Activated T-helper 1 cell treated with anti-CD3 and anti-CD28 coated beads, Interleukin-12 subunit alpha, Interleukin-12 subunit beta, Interleukin-2, Interleukin-4 antibody, amounts not matched to agents 30 ng/mL and 10 ng/mL and 1 ng/mL, durations not matched to agents 14 hours and 24 hours and 36 hours (primary cell): ENCODE data around the gene SCT. TPM values are rescaled to one million over a fixed set of nuclear protein-coding genes. Genes with fewer than 3 reads are reported as not detected.

Experiments used
- DNase-seq: peaks from one replicate; pipeline ENCODE4 v3.0.0; 2021; ENCODE audit warnings: low spot score
- H3K27ac Mint-ChIP-seq: one replicate; pipeline ENCODE4 v1.8.0; 2021; ENCODE audit warnings: mild to moderate bottlenecking, mixed read lengths
- H3K27me3 Mint-ChIP-seq: one replicate; pipeline ENCODE4 v1.8.0; 2022; ENCODE audit warnings: mild to moderate bottlenecking, moderate library complexity, mixed read lengths; ENCODE audit not compliant: insufficient read depth
- H3K36me3 Mint-ChIP-seq: one replicate; pipeline ENCODE4 v1.8.0; 2021; ENCODE audit warnings: low read depth, mixed read lengths
- H3K4me1 Mint-ChIP-seq: one replicate; pipeline ENCODE4 v1.8.0; 2021; ENCODE audit warnings: low read depth, mixed read lengths
- H3K4me3 Mint-ChIP-seq: one replicate; pipeline ENCODE4 v1.8.0; 2021; ENCODE audit warnings: mild to moderate bottlenecking, moderate library complexity, mixed read lengths
- H3K9me3 Mint-ChIP-seq: one replicate; pipeline ENCODE4 v1.8.0; 2021; ENCODE audit warnings: mixed read lengths
- intact Hi-C: fragments of 100-400 bp; cut with micrococcal nuclease; formaldehyde crosslinking; loops from one replicate; pipeline ENCODE4 v1.15.1; 2024
- total RNA-seq: library from RNA; stranded (reverse); gene quantifications from 2 replicates; pipeline ENCODE4 v1.2.3, GENCODE V29; 2022

The SCT gene
- total RNA-seq, 1 donor from 2014 or later = not detected

GRCh38 chr11:592918-593317 is 34.1 kb downstream of the SCT start:
- Mint-ChIP-seq H3K9me3 (no peaks in the 10 kb centered on the region), H3K4me1 (peaks cover 15% of the 10 kb centered on the region), H3K27ac (no peak overlapping the region), H3K27me3 (no peaks in the 10 kb centered on the region), H3K4me3 (no peak overlapping the region), H3K36me3 (peaks cover 38% of the 10 kb centered on the region)
- DNase-seq = no peak
- intact Hi-C loops = no loop called here

- no peak overlapping the region for H3K4me3 Mint-ChIP-seq
- no peak overlapping the region for H3K27ac Mint-ChIP-seq
- H3K4me1 Mint-ChIP-seq = peaks cover 19% of the 10 kb centered on the region
- no peaks in the 10 kb centered on the region for H3K9me3 Mint-ChIP-seq
- intact Hi-C loops = no loop called here
- H3K36me3 Mint-ChIP-seq = peaks cover 39% of the 10 kb centered on the region
- no peak for DNase-seq
- H3K27me3 Mint-ChIP-seq = no peaks in the 10 kb centered on the region
Observed at GRCh38 chr11:592501-592900, 34.5 kb downstream of the SCT start.

GRCh38 chr11:590997-591396 is 36.0 kb downstream of the SCT start:
- Mint-ChIP-seq H3K4me3 (no peak overlapping the region), H3K9me3 (no peaks in the 10 kb centered on the region), H3K36me3 (peaks cover 40% of the 10 kb centered on the region), H3K27ac (no peak overlapping the region), H3K27me3 (no peaks in the 10 kb centered on the region), H3K4me1 (peaks cover 24% of the 10 kb centered on the region)
- no peak for DNase-seq
- intact Hi-C loops = no loop called here

GRCh38 chr11:589798-590197 is 37.2 kb downstream of the SCT start:
- peaks cover 41% of the 10 kb centered on the region for H3K36me3 Mint-ChIP-seq
- no peaks in the 10 kb centered on the region for H3K9me3 Mint-ChIP-seq
- peaks cover 23% of the 10 kb centered on the region for H3K4me1 Mint-ChIP-seq

GRCh38 chr11:587978-588380 is 39.0 kb downstream of the SCT start:
- no peaks in the 10 kb centered on the region for H3K27me3 Mint-ChIP-seq
- peak; percentile 60 for DNase-seq
- intact Hi-C loops = loop anchor here (1.0 kb wide), 1 partner anchor 27 kb away; the partner anchor contains the start of gene IRF7

More at GRCh38 chr11:589798-590197, 37.2 kb downstream of the SCT start:
- Mint-ChIP-seq H3K4me3 (no peak overlapping the region), H3K27me3 (no peaks in the 10 kb centered on the region), H3K27ac (no peak overlapping the region)
- DNase-seq = no peak
- intact Hi-C loops = no loop called here

GRCh38 chr11:587546-587945 is 39.4 kb downstream of the SCT start:
- H3K4me3 Mint-ChIP-seq = peak overlapping the region; percentile 81
- peaks cover 32% of the 10 kb centered on the region for H3K36me3 Mint-ChIP-seq
- H3K27me3 Mint-ChIP-seq = no peaks in the 10 kb centered on the region
- no peaks in the 10 kb centered on the region for H3K9me3 Mint-ChIP-seq
- DNase-seq = no peak
- peak overlapping the region; percentile 99 for H3K27ac Mint-ChIP-seq
- intact Hi-C loops = no loop called here
- peaks cover 23% of the 10 kb centered on the region for H3K4me1 Mint-ChIP-seq

More at GRCh38 chr11:587978-588380, 39.0 kb downstream of the SCT start:
- Mint-ChIP-seq H3K9me3 (no peaks in the 10 kb centered on the region), H3K27ac (peak overlapping the region; percentile 99), H3K4me3 (peak overlapping the region; percentile 81), H3K4me1 (peaks cover 23% of the 10 kb centered on the region), H3K36me3 (peaks cover 35% of the 10 kb centered on the region)

GRCh38 chr11:586376-587316 is 40.3 kb downstream of the SCT start:
- intact Hi-C loops = no loop called here
- peaks cover 23% of the 10 kb centered on the region for H3K4me1 Mint-ChIP-seq
- no peaks in the 10 kb centered on the region for H3K27me3 Mint-ChIP-seq
- peaks cover 31% of the 10 kb centered on the region for H3K36me3 Mint-ChIP-seq
- H3K9me3 Mint-ChIP-seq = no peaks in the 10 kb centered on the region
- peak overlapping the region; percentile 67 for H3K27ac Mint-ChIP-seq
- no peak for DNase-seq
- no peak overlapping the region for H3K4me3 Mint-ChIP-seq

- H3K9me3 Mint-ChIP-seq = no peaks in the 10 kb centered on the region
Observed at GRCh38 chr11:584287-584686, 42.7 kb downstream of the SCT start.

GRCh38 chr11:581752-582151 is 45.2 kb downstream of the SCT start:
- DNase-seq = no peak
- no peak overlapping the region for H3K27ac Mint-ChIP-seq
- intact Hi-C loops = no loop called here
- peaks cover 23% of the 10 kb centered on the region for H3K36me3 Mint-ChIP-seq
- H3K4me1 Mint-ChIP-seq = peaks cover 35% of the 10 kb centered on the region
- H3K27me3 Mint-ChIP-seq = no peaks in the 10 kb centered on the region
- no peak overlapping the region for H3K4me3 Mint-ChIP-seq
- no peaks in the 10 kb centered on the region for H3K9me3 Mint-ChIP-seq

More at GRCh38 chr11:584287-584686, 42.7 kb downstream of the SCT start:
- intact Hi-C loops = no loop called here
- Mint-ChIP-seq H3K27me3 (no peaks in the 10 kb centered on the region), H3K4me3 (no peak overlapping the region), H3K4me1 (peaks cover 34% of the 10 kb centered on the region), H3K36me3 (peaks cover 31% of the 10 kb centered on the region), H3K27ac (no peak overlapping the region)
- DNase-seq = no peak

GRCh38 chr11:581342-581741 is 45.6 kb downstream of the SCT start:
- H3K27me3 Mint-ChIP-seq = no peaks in the 10 kb centered on the region
- H3K27ac Mint-ChIP-seq = peak overlapping the region; percentile 26
- no peaks in the 10 kb centered on the region for H3K9me3 Mint-ChIP-seq
- H3K36me3 Mint-ChIP-seq = peaks cover 20% of the 10 kb centered on the region
- peak overlapping the region; percentile 48 for H3K4me3 Mint-ChIP-seq
- DNase-seq = no peak
- peaks cover 32% of the 10 kb centered on the region for H3K4me1 Mint-ChIP-seq
- intact Hi-C loops = no loop called here

GRCh38 chr11:579830-580601 is 47.0 kb downstream of the SCT start:
- intact Hi-C loops = loop anchor here (5.0 kb wide), 2 partner anchors 313 to 373 kb away; partner anchors contain the start of genes BET1L and RIC8A
- no peak for DNase-seq
- Mint-ChIP-seq H3K27ac (no peak overlapping the region), H3K36me3 (peaks cover 16% of the 10 kb centered on the region), H3K4me1 (peaks cover 31% of the 10 kb centered on the region), H3K27me3 (peaks cover 3% of the 10 kb centered on the region), H3K9me3 (no peaks in the 10 kb centered on the region), H3K4me3 (no peak overlapping the region)

GRCh38 chr11:578276-579035 is 48.5 kb downstream of the SCT start:
- peak overlapping the region; percentile 94 for H3K4me3 Mint-ChIP-seq
- intact Hi-C loops = loop anchor here (5.0 kb wide), 2 partner anchors 311 to 371 kb away; partner anchors contain the start of genes BET1L and RIC8A
- no peaks in the 10 kb centered on the region for H3K9me3 Mint-ChIP-seq
- no peak for DNase-seq
- H3K27ac Mint-ChIP-seq = peak overlapping the region; percentile 4
- peaks cover 14% of the 10 kb centered on the region for H3K27me3 Mint-ChIP-seq
- H3K4me1 Mint-ChIP-seq = peaks cover 43% of the 10 kb centered on the region
- H3K36me3 Mint-ChIP-seq = peaks cover 15% of the 10 kb centered on the region
